CD8-positive, alpha-beta memory T cell (primary cell): Measurements from ENCODE around the gene HYOU1. TPM values are rescaled to one million over a fixed set of nuclear protein-coding genes. Genes with fewer than 3 reads are reported as not detected.

Experiments used
- CTCF ChIA-PET: fragments of 350-600 bp; sonication (Branson Sonifier 250); formaldehyde crosslinking; loops from one replicate; lab custom pipeline; 2021; ENCODE audit warnings: antibody characterized with exemption; lab: Charles Lee
- POLR2A ChIA-PET: fragments of 350-600 bp; sonication (Branson Sonifier 250); formaldehyde crosslinking; loops from one replicate; lab custom pipeline; 2021; ENCODE audit warnings: antibody characterized with exemption; lab: Charles Lee
- DNase-seq, 5 donors: peaks; one replicate each; pipeline versions ENCODE4 v3.0.0 to v3.0.0-alpha.2; 2020 to 2022; ENCODE audit warnings: mixed read lengths in 1 of 5
- H3K27ac ChIP-seq: one replicate; pipeline ENCODE4 v1.7.0; 2013; ENCODE audit warnings: low read depth, mild to moderate bottlenecking, low read length, moderate library complexity
- H3K27me3 ChIP-seq: 2 replicates; pipeline ENCODE4 v1.7.0; 2013; ENCODE audit warnings: low read length, mild to moderate bottlenecking; ENCODE audit not compliant: insufficient read depth, poor library complexity, severe bottlenecking
- H3K36me3 ChIP-seq: 2 replicates; pipeline ENCODE4 v1.7.0; 2013; ENCODE audit warnings: mild to moderate bottlenecking, low read length, moderate library complexity; ENCODE audit not compliant: insufficient read depth
- H3K4me1 ChIP-seq: 2 replicates; pipeline ENCODE4 v1.7.0; 2013; ENCODE audit warnings: mild to moderate bottlenecking, low read length, moderate library complexity; ENCODE audit not compliant: insufficient read depth
- H3K4me3 ChIP-seq: 2 replicates; pipeline ENCODE4 v1.7.0; 2013; ENCODE audit warnings: mild to moderate bottlenecking, low read length
- H3K9me3 ChIP-seq: 2 replicates; pipeline ENCODE4 v1.7.0; 2013; ENCODE audit warnings: mild to moderate bottlenecking, low read length
- H3K27ac Mint-ChIP-seq, 8 donors: one replicate each; pipeline ENCODE4 v1.8.0; 2020 to 2021; ENCODE audit warnings: mixed read lengths in 8 of 8, mild to moderate bottlenecking in 6 of 8, inconsistent platforms in 3 of 8, moderate library complexity in 3 of 8
- H3K27me3 Mint-ChIP-seq, 2 donors: one replicate each; pipeline ENCODE4 v1.8.0; 2020 to 2021; ENCODE audit warnings: mixed read lengths in 2 of 2, mild to moderate bottlenecking in 1 of 2, moderate library complexity in 1 of 2
- H3K36me3 Mint-ChIP-seq, 3 donors: one replicate each; pipeline ENCODE4 v1.8.0; 2020 to 2021; ENCODE audit warnings: mixed read lengths in 3 of 3, inconsistent platforms in 1 of 3, mild to moderate bottlenecking in 1 of 3
- H3K4me1 Mint-ChIP-seq, 3 donors: one replicate each; pipeline ENCODE4 v1.8.0; 2020 to 2021; ENCODE audit warnings: mixed read lengths in 3 of 3, inconsistent platforms in 1 of 3, mild to moderate bottlenecking in 1 of 3
- H3K4me3 Mint-ChIP-seq, 7 donors: one replicate each; pipeline ENCODE4 v1.8.0; 2020 to 2021; ENCODE audit warnings: mixed read lengths in 7 of 7, mild to moderate bottlenecking in 6 of 7, moderate library complexity in 4 of 7, inconsistent platforms in 2 of 7
- H3K9me3 Mint-ChIP-seq, 5 donors: one replicate each; pipeline ENCODE4 v1.8.0; 2020 to 2022; ENCODE audit warnings: mixed read lengths in 5 of 5, mild to moderate bottlenecking in 3 of 5, moderate library complexity in 2 of 5, inconsistent platforms in 1 of 5
- polyA plus RNA-seq: library from polyadenylated mRNA; unstranded; fragments of 300-500 nt; fragmentation: Illumina TruSeq; gene quantifications from one replicate; pipeline ENCODE4 v1.2.3, GENCODE V29; 2021
- total RNA-seq, 2 experiments: library from RNA; stranded (reverse); gene quantifications; one replicate each; pipeline ENCODE4 v1.2.3, GENCODE V29; 2021

Gene HYOU1
- total and polyA plus RNA-seq, 3 experiments from 2014 or later, result 33.4 to 181 (median 181) TPM

GRCh38 chr11:119051440-119052162 is 5.4 kb downstream of the HYOU1 start:
- no peaks in the 10 kb centered on the region for H3K9me3 ChIP-seq
- H3K27ac ChIP-seq, result no peak overlapping the region
- H3K4me1 ChIP-seq, result peaks cover 13% of the 10 kb centered on the region
- Mint-ChIP-seq H3K9me3 (no peaks in the 10 kb centered on the region), H3K36me3 (peaks cover 19 to 94% (median 20%) of the 10 kb centered on the region in 3 donors), H3K27ac (peak overlapping the region in 4 of 8 donors; percentile 43 to 73 (median 52)), H3K4me3 (peak overlapping the region in 2 of 7 donors; percentile 8 to 34), H3K27me3 (no peaks in the 10 kb centered on the region), H3K4me1 (peaks cover 24 to 44% (median 32%) of the 10 kb centered on the region in 3 donors)
- peaks cover 76% of the 10 kb centered on the region for H3K36me3 ChIP-seq
- CTCF ChIA-PET, result interaction anchor here (1.2 kb wide), 1 partner anchor 32 kb away, joined by 3 read pairs; no protein-coding TSS in a partner anchor
- no peak for DNase-seq
- H3K4me3 ChIP-seq, result no peak overlapping the region
- POLR2A ChIA-PET, result interaction anchor here (0.6 kb wide), 2 partner anchors 34 to 43 kb away, joined by 3 read pairs; no protein-coding TSS in a partner anchor
- no peaks in the 10 kb centered on the region for H3K27me3 ChIP-seq

- CTCF ChIA-PET, result no interaction called here
- H3K4me1 ChIP-seq, result no peaks in the 10 kb centered on the region
- no peak for DNase-seq
- peaks cover 19 to 94% (median 21%) of the 10 kb centered on the region in 3 donors for H3K36me3 Mint-ChIP-seq
- POLR2A ChIA-PET, result no interaction called here
- no peak overlapping the region for H3K4me3 ChIP-seq
- no peaks in the 10 kb centered on the region for H3K27me3 Mint-ChIP-seq
- no peaks in the 10 kb centered on the region for H3K9me3 ChIP-seq
- no peak overlapping the region for H3K27ac ChIP-seq
- no peaks in the 10 kb centered on the region for H3K27me3 ChIP-seq
- H3K9me3 Mint-ChIP-seq, result no peaks in the 10 kb centered on the region
- H3K4me1 Mint-ChIP-seq, result peaks cover 9 to 26% (median 14%) of the 10 kb centered on the region in 3 donors
- no peak overlapping the region for H3K4me3 Mint-ChIP-seq
- H3K27ac Mint-ChIP-seq, result peak overlapping the region in 1 of 8 donors; percentile 78
- H3K36me3 ChIP-seq, result peaks cover 68% of the 10 kb centered on the region
Observed at GRCh38 chr11:119049081-119049480, 7.9 kb downstream of the HYOU1 start.

- Mint-ChIP-seq H3K36me3 (peaks cover 19 to 90% (median 21%) of the 10 kb centered on the region in 3 donors), H3K4me3 (peak overlapping the region in 1 of 7 donors; percentile 69), H3K4me1 (peaks cover 7 to 22% (median 13%) of the 10 kb centered on the region in 3 donors), H3K27ac (no peak overlapping the region), H3K9me3 (no peaks in the 10 kb centered on the region), H3K27me3 (no peaks in the 10 kb centered on the region)
- H3K27ac ChIP-seq, result no peak overlapping the region
- no peaks in the 10 kb centered on the region for H3K9me3 ChIP-seq
- H3K4me1 ChIP-seq, result no peaks in the 10 kb centered on the region
- no peak for DNase-seq
- H3K36me3 ChIP-seq, result peaks cover 63% of the 10 kb centered on the region
- H3K4me3 ChIP-seq, result no peak overlapping the region
- H3K27me3 ChIP-seq, result no peaks in the 10 kb centered on the region
- POLR2A ChIA-PET, result no interaction called here
- CTCF ChIA-PET, result no interaction called here
Observed at GRCh38 chr11:119048644-119049043, 8.4 kb downstream of the HYOU1 start.

- H3K4me3 Mint-ChIP-seq, result no peak overlapping the region
- no peaks in the 10 kb centered on the region for H3K9me3 Mint-ChIP-seq
- peaks cover 13 to 75% (median 15%) of the 10 kb centered on the region in 3 donors for H3K36me3 Mint-ChIP-seq
- H3K4me1 Mint-ChIP-seq, result peaks cover 0 to 12% (median 8%) of the 10 kb centered on the region in 3 donors
- Histone ChIP-seq H3K27ac (no peak overlapping the region), H3K4me3 (no peak overlapping the region), H3K4me1 (no peaks in the 10 kb centered on the region), H3K9me3 (no peaks in the 10 kb centered on the region), H3K36me3 (peaks cover 50% of the 10 kb centered on the region), H3K27me3 (no peaks in the 10 kb centered on the region)
- ChIA-PET POLR2A (interaction anchor here (0.8 kb wide), 1 partner anchor 347 kb away, joined by 3 read pairs; no protein-coding TSS in a partner anchor), CTCF (no interaction called here)
- no peak for DNase-seq
- no peaks in the 10 kb centered on the region for H3K27me3 Mint-ChIP-seq
- H3K27ac Mint-ChIP-seq, result peak overlapping the region in 2 of 8 donors; percentile 24 to 73
Observed at GRCh38 chr11:119047205-119047604, 9.8 kb downstream of the HYOU1 start.

GRCh38 chr11:119046489-119046888 is 10.5 kb downstream of the HYOU1 start:
- Histone ChIP-seq H3K9me3 (no peaks in the 10 kb centered on the region), H3K4me3 (no peak overlapping the region), H3K36me3 (peaks cover 43% of the 10 kb centered on the region), H3K4me1 (no peaks in the 10 kb centered on the region), H3K27ac (no peak overlapping the region), H3K27me3 (no peaks in the 10 kb centered on the region)
- H3K4me3 Mint-ChIP-seq, result no peak overlapping the region
- H3K27me3 Mint-ChIP-seq, result no peaks in the 10 kb centered on the region
- no peak overlapping the region for H3K27ac Mint-ChIP-seq
- POLR2A ChIA-PET, result interaction anchor here (0.8 kb wide), 1 partner anchor 346 kb away, joined by 3 read pairs; no protein-coding TSS in a partner anchor
- no peak for DNase-seq
- CTCF ChIA-PET, result interaction anchor here (1.1 kb wide), 1 partner anchor 15 kb away, joined by 3 read pairs; no protein-coding TSS in a partner anchor
- peaks cover 12 to 68% (median 13%) of the 10 kb centered on the region in 3 donors for H3K36me3 Mint-ChIP-seq
- H3K9me3 Mint-ChIP-seq, result no peaks in the 10 kb centered on the region
- H3K4me1 Mint-ChIP-seq, result peaks cover 0 to 5% (median 4%) of the 10 kb centered on the region in 3 donors

- DNase-seq, result no peak
- POLR2A ChIA-PET, result no interaction called here
Observed at GRCh38 chr11:119044708-119045107, 12.3 kb downstream of the HYOU1 start.

GRCh38 chr11:119042927-119043326 is 14.1 kb downstream of the HYOU1 start:
- no peaks in the 10 kb centered on the region for H3K27me3 ChIP-seq

More at GRCh38 chr11:119044708-119045107, 12.3 kb downstream of the HYOU1 start:
- no peak overlapping the region for H3K4me3 Mint-ChIP-seq
- peaks cover 5 to 53% (median 10%) of the 10 kb centered on the region in 3 donors for H3K36me3 Mint-ChIP-seq
- CTCF ChIA-PET, result no interaction called here
- H3K27me3 Mint-ChIP-seq, result no peaks in the 10 kb centered on the region
- peaks cover 31% of the 10 kb centered on the region for H3K36me3 ChIP-seq
- H3K4me1 ChIP-seq, result no peaks in the 10 kb centered on the region
- no peaks in the 10 kb centered on the region for H3K9me3 Mint-ChIP-seq
- no peak overlapping the region for H3K4me3 ChIP-seq
- H3K27ac ChIP-seq, result no peak overlapping the region
- H3K27me3 ChIP-seq, result no peaks in the 10 kb centered on the region
- H3K9me3 ChIP-seq, result no peaks in the 10 kb centered on the region
- peak overlapping the region in 1 of 8 donors; percentile 19 for H3K27ac Mint-ChIP-seq
- no peaks in the 10 kb centered on the region for H3K4me1 Mint-ChIP-seq

More at GRCh38 chr11:119042927-119043326, 14.1 kb downstream of the HYOU1 start:
- Mint-ChIP-seq H3K27me3 (peaks cover 0 to 2% of the 10 kb centered on the region in 2 donors), H3K36me3 (peaks cover 5 to 35% (median 6%) of the 10 kb centered on the region in 3 donors), H3K27ac (no peak overlapping the region), H3K4me1 (no peaks in the 10 kb centered on the region), H3K9me3 (no peaks in the 10 kb centered on the region), H3K4me3 (no peak overlapping the region)
- Histone ChIP-seq H3K4me3 (no peak overlapping the region), H3K36me3 (peaks cover 16% of the 10 kb centered on the region), H3K9me3 (no peaks in the 10 kb centered on the region), H3K4me1 (no peaks in the 10 kb centered on the region), H3K27ac (no peak overlapping the region)
- ChIA-PET CTCF (no interaction called here), POLR2A (no interaction called here)
- DNase-seq, result no peak
